ENCODE data around the gene TTLL6. TPM values are rescaled to one million over a fixed set of nuclear protein-coding genes. Genes with fewer than 3 reads are reported as not detected.

TTLL6 gene
- 0.41 and 1.2 TPM in 2 replicates for total RNA-seq (2014; rRNA removed; shearing (Covaris generic))

GRCh38 chr17:48816774-48817590 lies at the start of gene TTLL6:
Gene TTLL6 (minus strand): TSS chr17:48817229. CDS start chr17:48817072, 157 bp downstream.

GRCh38 chr17:48830840-48831548 lies 14.0 kb upstream of the TTLL6 start, which contains the start of gene CALCOCO2:
Gene CALCOCO2 (plus strand): TSS chr17:48831035. CDS start chr17:48841708, 10,673 bp downstream.

GRCh38 chr17:48728232-48729231 lies 88.5 kb downstream of the TTLL6 start, which contains the start of gene HOXB13:
Gene HOXB13 (minus strand): TSS chr17:48728750. CDS start chr17:48728593, 157 bp downstream.

GRCh38 chr17:48722915-48723422 lies 94.1 kb downstream of the TTLL6 start, which contains the start of gene PRAC2:
Gene PRAC2 (plus strand): TSS chr17:48723185. CDS start chr17:48724411, 1,226 bp downstream.

GRCh38 chr17:48722201-48722907 lies 94.7 kb downstream of the TTLL6 start, which contains the start of gene PRAC1:
Gene PRAC1 (minus strand): TSS chr17:48722518. CDS start chr17:48722392, 126 bp downstream.

Small RNA genes lying within 50 kb of the gene (small RNA-seq; reads per million reads assigned to genes)
- gene COX6B1P2 (not detected), gene MIR3185 (not detected), gene RF02132 (not detected), gene RF02133 (not detected), gene RN7SL125P (not detected)

Other genes starting within 250 kb of the TTLL6 start
- gene HOXB4, start 238.9 kb downstream of the TTLL6 start, total RNA-seq (2014; rRNA removed; shearing (Covaris generic)) = 5.7 and 8.5 TPM in 2 replicates
- gene HOXB3, start 227.0 kb downstream of the TTLL6 start, total RNA-seq (2014; rRNA removed; shearing (Covaris generic)) = 11.9 and 13.7 TPM in 2 replicates
- gene HOXB5, start 223.4 kb downstream of the TTLL6 start, total RNA-seq (2014; rRNA removed; shearing (Covaris generic)) = 1.0 TPM in 2 replicates
- 11.9 and 21.2 TPM in 2 replicates for gene HOXB6, start 212.2 kb downstream of the TTLL6 start, total RNA-seq (2014; rRNA removed; shearing (Covaris generic))
- gene HOXB7, start 206.2 kb downstream of the TTLL6 start, total RNA-seq (2014; rRNA removed; shearing (Covaris generic)) = 9.5 and 13.6 TPM in 2 replicates
- 15.1 and 27.5 TPM in 2 replicates for gene HOXB8, start 201.9 kb downstream of the TTLL6 start, total RNA-seq (2014; rRNA removed; shearing (Covaris generic))
- gene HOXB9, start 190.9 kb downstream of the TTLL6 start, total RNA-seq (2014; rRNA removed; shearing (Covaris generic)) = 22.0 and 22.8 TPM in 2 replicates
- not detected in 2 replicates for gene PRAC1, start 94.7 kb downstream of the TTLL6 start, total RNA-seq (2014; rRNA removed; shearing (Covaris generic))
- gene PRAC2, start 94.0 kb downstream of the TTLL6 start, total RNA-seq (2014; rRNA removed; shearing (Covaris generic)) = not detected in 2 replicates
- gene HOXB13, start 88.5 kb downstream of the TTLL6 start, total RNA-seq (2014; rRNA removed; shearing (Covaris generic)) = 4.1 and 5.4 TPM in 2 replicates
- 55.8 and 76.3 TPM in 2 replicates for gene CALCOCO2, start 13.8 kb upstream of the TTLL6 start, total RNA-seq (2014; rRNA removed; shearing (Covaris generic))
- gene ATP5MC1, start 75.6 kb upstream of the TTLL6 start, total RNA-seq (2014; rRNA removed; shearing (Covaris generic)) = 90.2 and 103 TPM in 2 replicates
- 80.4 and 84.5 TPM in 2 replicates for gene UBE2Z, start 91.2 kb upstream of the TTLL6 start, total RNA-seq (2014; rRNA removed; shearing (Covaris generic))
- gene SNF8, start 127.6 kb upstream of the TTLL6 start, total RNA-seq (2014; rRNA removed; shearing (Covaris generic)) = 183 and 203 TPM in 2 replicates
- gene GIP, start 151.4 kb upstream of the TTLL6 start, total RNA-seq (2014; rRNA removed; shearing (Covaris generic)) = not detected in 2 replicates
- gene IGF2BP1, start 180.2 kb upstream of the TTLL6 start, total RNA-seq (2014; rRNA removed; shearing (Covaris generic)) = 27.7 and 27.8 TPM in 2 replicates

Measured in A375 (cell line).